Hepatocyte (in vitro differentiated cells): ENCODE results near the gene PIGP. TPM values are rescaled to one million over a fixed set of nuclear protein-coding genes. Genes with fewer than 3 reads are reported as not detected.

ENCODE experiments used
- DNase-seq: peaks from one replicate; pipeline ENCODE4 v3.0.0-alpha.2; 2016; ENCODE audit warnings: low spot score
- H2AFZ ChIP-seq: fragments of 200-600 bp; sonication (generic); 2 replicates; pipeline ENCODE4 v1.6.0; 2016; ENCODE audit warnings: antibody characterized with exemption, mild to moderate bottlenecking
- H3K27ac ChIP-seq: fragments of 200-600 bp; sonication (generic); 2 replicates; pipeline ENCODE4 v1.5.1; 2016; ENCODE audit warnings: mild to moderate bottlenecking
- H3K27me3 ChIP-seq: fragments of 200-600 bp; sonication (generic); 2 replicates; pipeline ENCODE4 v1.6.1; 2016
- H3K36me3 ChIP-seq: fragments of 200-600 bp; sonication (generic); replicated peaks from 2 replicates; pipeline ENCODE4 v1.5.1; 2016; ENCODE audit warnings: low read depth; ENCODE audit not compliant: insufficient read depth
- H3K4me1 ChIP-seq: fragments of 200-600 bp; sonication (generic); 2 replicates; pipeline ENCODE4 v1.5.1; 2016; ENCODE audit warnings: mild to moderate bottlenecking, moderate library complexity; ENCODE audit not compliant: insufficient read depth
- H3K4me2 ChIP-seq: fragments of 200-600 bp; sonication (generic); 2 replicates; pipeline ENCODE4 v1.6.0; 2016
- H3K4me3 ChIP-seq: fragments of 200-600 bp; sonication (generic); 2 replicates; pipeline ENCODE4 v1.5.1; 2016; ENCODE audit warnings: mild to moderate bottlenecking
- H3K79me2 ChIP-seq: fragments of 200-600 bp; sonication (generic); 2 replicates; pipeline ENCODE4 v1.6.0; 2017; ENCODE audit warnings: mild to moderate bottlenecking
- H3K9me2 ChIP-seq: fragments of 200-600 bp; sonication (generic); replicated peaks from 2 replicates; pipeline ENCODE4 v1.6.0; 2017; ENCODE audit warnings: mild to moderate bottlenecking; ENCODE audit not compliant: insufficient read depth
- H3K9me3 ChIP-seq: fragments of 200-600 bp; sonication (generic); 2 replicates; pipeline ENCODE4 v1.5.1; 2016; ENCODE audit warnings: low read depth, mild to moderate bottlenecking
- H4K20me1 ChIP-seq: fragments of 200-600 bp; sonication (generic); 2 replicates; pipeline ENCODE4 v1.6.0; 2016; ENCODE audit warnings: mild to moderate bottlenecking; ENCODE audit not compliant: insufficient read depth, poor library complexity, severe bottlenecking
- EZH2 ChIP-seq: fragments of 200-600 bp; sonication (generic); IDR thresholded peaks from 2 replicates; pipeline ENCODE4 v1.6.1; 2016; ENCODE audit warnings: antibody characterized with exemption, mild to moderate bottlenecking, borderline replicate concordance
- EZH2phosphoT487 ChIP-seq: fragments of 200-600 bp; sonication (generic); IDR thresholded peaks from one replicate; pipeline ENCODE4 v1.6.1; 2018; ENCODE audit warnings: antibody characterized with exemption, mild to moderate bottlenecking, low read depth, moderate library complexity; ENCODE audit not compliant: unreplicated experiment, severe bottlenecking
- WGBS: methylation state at CpG from one replicate; pipeline ENCODE4 v1.1.6; 2016; ENCODE audit warnings: low lambda C conversion rate; ENCODE audit errors: missing lambda C conversion rate; 5-methylcytosine and 5-hydroxymethylcytosine counted together
- polyA plus RNA-seq: library from polyadenylated mRNA; unstranded; fragments of >200 nt; fragmentation: Nextera tagmentation; extraction: Ambion mirVana; gene quantifications from 2 replicates; pipeline ENCODE4 v1.2.1, GENCODE V29; 2016
- total RNA-seq: library from RNA; depleted of rRNA; stranded (reverse); fragments of >200 nt; gene quantifications from 2 replicates; pipeline ENCODE4 v1.2.3, GENCODE V29; 2014
- TF ChIP-seq, protein P1 (sequence below): fragments of 200-600 bp; sonication (generic); IDR thresholded peaks from 2 replicates; pipeline ENCODE4 v1.5.1; 2016; ENCODE audit warnings: antibody characterized with exemption, mild to moderate bottlenecking; ENCODE audit not compliant: poor library complexity

The PIGP gene
- total and polyA plus RNA-seq, 2 experiments from 2014 or later = 23.3 to 39.9 TPM

DNA sequence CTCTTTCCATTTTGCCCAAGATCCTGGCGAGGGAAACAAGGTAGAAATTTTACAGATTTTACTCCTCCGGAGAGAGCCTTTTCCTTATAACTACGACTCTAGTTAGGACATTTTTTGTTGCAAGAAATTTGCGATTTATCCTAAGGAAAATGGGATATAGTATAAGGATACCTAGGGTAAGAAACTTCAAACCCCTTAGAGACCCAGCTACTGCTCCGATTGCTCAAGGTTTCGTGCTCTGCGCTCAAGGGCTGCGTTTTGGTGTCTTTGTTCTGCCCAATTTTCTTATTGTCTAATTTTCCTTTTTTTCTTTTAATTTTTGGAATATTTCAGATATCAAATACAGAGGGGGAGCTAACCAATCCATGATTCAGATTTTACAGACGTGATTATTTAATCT, 1.7 kb upstream of the PIGP start:
- peaks cover 17% of the 10 kb centered on the region for H3K4me1 ChIP-seq
- H3K27ac ChIP-seq = peak overlapping the region; percentile 97
- H2AFZ ChIP-seq = peak overlapping the region; percentile 60
- no peak for DNase-seq
- peak overlapping the region; percentile 77 for H3K4me3 ChIP-seq
- TF ChIP-seq, protein P1, sequence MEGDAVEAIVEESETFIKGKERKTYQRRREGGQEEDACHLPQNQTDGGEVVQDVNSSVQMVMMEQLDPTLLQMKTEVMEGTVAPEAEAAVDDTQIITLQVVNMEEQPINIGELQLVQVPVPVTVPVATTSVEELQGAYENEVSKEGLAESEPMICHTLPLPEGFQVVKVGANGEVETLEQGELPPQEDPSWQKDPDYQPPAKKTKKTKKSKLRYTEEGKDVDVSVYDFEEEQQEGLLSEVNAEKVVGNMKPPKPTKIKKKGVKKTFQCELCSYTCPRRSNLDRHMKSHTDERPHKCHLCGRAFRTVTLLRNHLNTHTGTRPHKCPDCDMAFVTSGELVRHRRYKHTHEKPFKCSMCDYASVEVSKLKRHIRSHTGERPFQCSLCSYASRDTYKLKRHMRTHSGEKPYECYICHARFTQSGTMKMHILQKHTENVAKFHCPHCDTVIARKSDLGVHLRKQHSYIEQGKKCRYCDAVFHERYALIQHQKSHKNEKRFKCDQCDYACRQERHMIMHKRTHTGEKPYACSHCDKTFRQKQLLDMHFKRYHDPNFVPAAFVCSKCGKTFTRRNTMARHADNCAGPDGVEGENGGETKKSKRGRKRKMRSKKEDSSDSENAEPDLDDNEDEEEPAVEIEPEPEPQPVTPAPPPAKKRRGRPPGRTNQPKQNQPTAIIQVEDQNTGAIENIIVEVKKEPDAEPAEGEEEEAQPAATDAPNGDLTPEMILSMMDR = peak; percentile 12
- TF ChIP-seq EZH2phosphoT487 = no peak
- WGBS = 11% methylated on average over 9 of the region's 9 CpGs
- peak overlapping the region; percentile 94 for H3K4me2 ChIP-seq
- H4K20me1 ChIP-seq = peaks cover 49% of the 10 kb centered on the region
- peaks cover 78% of the 10 kb centered on the region for H3K79me2 ChIP-seq
- H3K27me3 ChIP-seq = no peaks in the 10 kb centered on the region
- no peaks in the 10 kb centered on the region for H3K9me3 ChIP-seq
- no peaks in the 10 kb centered on the region for H3K36me3 ChIP-seq
- no peaks in the 10 kb centered on the region for H3K9me2 ChIP-seq

DNA sequence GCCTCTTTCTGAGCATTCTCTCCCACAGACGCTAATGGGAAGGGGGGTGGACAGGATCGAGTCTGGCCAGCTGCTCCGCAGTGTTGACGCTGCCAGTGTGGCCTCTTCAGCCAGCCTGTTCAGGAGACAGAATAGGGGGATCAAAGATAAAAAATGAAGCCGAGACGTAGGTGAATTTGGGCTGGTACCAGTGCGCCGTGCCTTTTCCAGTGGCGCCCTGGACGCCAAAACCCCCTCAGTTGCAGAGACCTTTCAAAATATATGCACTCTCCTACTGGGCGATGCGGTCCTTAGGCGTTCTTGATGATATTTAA, 1.3 kb upstream of the PIGP start:
- WGBS = 1% methylated on average over 13 of the region's 13 CpGs
- H3K4me2 ChIP-seq = peak overlapping the region; percentile 94
- peaks cover 75% of the 10 kb centered on the region for H3K79me2 ChIP-seq
- no peaks in the 10 kb centered on the region for H3K9me2 ChIP-seq
- no peak for TF ChIP-seq EZH2
- TF ChIP-seq, protein P1 = no peak
- no peak for TF ChIP-seq EZH2phosphoT487
- H3K4me1 ChIP-seq = peaks cover 17% of the 10 kb centered on the region
- peak overlapping the region; percentile 97 for H3K27ac ChIP-seq
- peak overlapping the region; percentile 60 for H2AFZ ChIP-seq
- peak overlapping the region; percentile 77 for H3K4me3 ChIP-seq
- DNase-seq = no peak
- H4K20me1 ChIP-seq = peaks cover 48% of the 10 kb centered on the region
- no peaks in the 10 kb centered on the region for H3K9me3 ChIP-seq
- no peaks in the 10 kb centered on the region for H3K36me3 ChIP-seq
- H3K27me3 ChIP-seq = no peaks in the 10 kb centered on the region

GRCh38 chr21:37073417-37074196, 736 bp upstream of the PIGP start:
- TF ChIP-seq EZH2 (no peak), EZH2phosphoT487 (no peak)
- TF ChIP-seq, protein P1 = no peak
- peak overlapping the region; percentile 60 for H2AFZ ChIP-seq
- peaks cover 17% of the 10 kb centered on the region for H3K4me1 ChIP-seq
- H3K9me3 ChIP-seq = no peaks in the 10 kb centered on the region
- H3K4me2 ChIP-seq = peak overlapping the region; percentile 94
- peak; percentile 74 for DNase-seq
- H3K27ac ChIP-seq = peak overlapping the region; percentile 97
- H3K79me2 ChIP-seq = peaks cover 70% of the 10 kb centered on the region
- WGBS = 3% methylated on average over 64 of the region's 70 CpGs
- no peaks in the 10 kb centered on the region for H3K36me3 ChIP-seq
- H4K20me1 ChIP-seq = peaks cover 42% of the 10 kb centered on the region
- peak overlapping the region; percentile 77 for H3K4me3 ChIP-seq
- H3K9me2 ChIP-seq = no peaks in the 10 kb centered on the region
- no peaks in the 10 kb centered on the region for H3K27me3 ChIP-seq
